ENCODE measurements around the gene ST3GAL4. TPM values are rescaled to one million over a fixed set of nuclear protein-coding genes. Genes with fewer than 3 reads are reported as not detected.

ST3GAL4 gene
- total RNA-seq, 1 experiment from 2014 or later = 13.1 TPM

DNA sequence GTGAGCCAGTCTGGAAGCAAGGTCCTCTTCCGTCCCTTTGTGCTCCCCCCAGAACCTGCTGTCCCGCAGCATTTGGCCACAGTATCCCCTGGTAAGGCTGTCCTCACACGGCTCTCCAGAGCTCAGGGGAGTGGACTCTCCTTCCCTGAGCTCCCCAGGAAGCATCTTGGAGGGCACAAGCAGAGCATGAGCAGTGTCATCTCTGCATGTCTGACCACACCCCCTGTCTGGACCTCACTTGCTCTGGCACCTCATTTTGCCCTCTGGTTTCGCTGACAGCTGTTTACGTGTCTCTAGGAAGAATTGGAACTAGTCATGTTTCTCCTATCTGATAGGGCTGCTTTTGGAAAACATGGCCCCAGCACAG, 36.1 kb upstream of the ST3GAL4 start:
- TF ChIP-seq SP1 (IDR thresholded peaks at IDR 0.05; ENCODE audit: low read depth) (no peak), CBX3 (IDR thresholded peaks at IDR 0.05; ENCODE audit: low read depth) (no peak), TCF7L2 (IDR thresholded peaks at IDR 0.05; ENCODE audit: borderline replicate concordance, extremely low read depth, insufficient read depth, insufficient read length) (no peak)
- no peaks in the 10 kb centered on the region for H3K27me3 ChIP-seq (ENCODE audit: insufficient read depth, low read length)
- no peak for DNase-seq (ENCODE audit: low read depth, low spot score)
- no peak overlapping the region for H3K4me2 ChIP-seq (ENCODE audit: low read length)
- H3K27ac ChIP-seq (ENCODE audit: low read depth, low read length) = no peak overlapping the region
- intact Hi-C loops (cut with micrococcal nuclease) = loop anchor here (10.0 kb wide), 1 partner anchor 285 kb away; no protein-coding TSS in a partner anchor
- ChIA-PET POLR2A (interaction anchor here (0.7 kb wide), 1 partner anchor 9 kb away, joined by 3 read pairs; no protein-coding TSS in a partner anchor), RAD21 (ENCODE audit: low non-redundant PET in 1 of 2, low total read pairs in 2 of 2, uncharacterized antibody in 2 of 2, unreplicated experiment in 2 of 2) (no interaction called here), CTCF (interaction anchor here (1.1 to 2.0 kb wide), 2 partner anchors 9 to 161 kb away, joined by 3 to 6 read pairs; no protein-coding TSS in a partner anchor)
- no peak for ATAC-seq
- H3K9me3 ChIP-seq (ENCODE audit: control insufficient read depth in 1 of 2, insufficient read depth in 1 of 2, low read depth in 1 of 2, low read length in 2 of 2) = no peaks in the 10 kb centered on the region
- H3K9me2 ChIP-seq (ENCODE audit: insufficient read depth) = no peaks in the 10 kb centered on the region
- no TSS peak for BruUV-seq (replicated peaks)
- H3K9ac ChIP-seq (ENCODE audit: low read length) = no peak overlapping the region
- no peak overlapping the region for H3K4me3 ChIP-seq (replicated peaks in 1 of 2; ENCODE audit: low read depth in 1 of 2, low read length in 2 of 2)
- H4K20me1 ChIP-seq (ENCODE audit: insufficient read depth) = no peaks in the 10 kb centered on the region
- no peaks in the 10 kb centered on the region for H3K36me3 ChIP-seq (ENCODE audit: control insufficient read depth in 1 of 2, insufficient read depth in 2 of 2, low read length in 2 of 2)
- H3K4me1 ChIP-seq (ENCODE audit: control insufficient read depth in 1 of 2, insufficient read depth in 2 of 2, low read length in 2 of 2) = peaks cover 6 to 15% of the 10 kb centered on the region in 2 experiments
- H2AFZ ChIP-seq (ENCODE audit: low read depth, low read length, poor library complexity, severe bottlenecking) = no peak overlapping the region
- H3K79me2 ChIP-seq (ENCODE audit: insufficient read depth, low read length) = no peaks in the 10 kb centered on the region

DNA sequence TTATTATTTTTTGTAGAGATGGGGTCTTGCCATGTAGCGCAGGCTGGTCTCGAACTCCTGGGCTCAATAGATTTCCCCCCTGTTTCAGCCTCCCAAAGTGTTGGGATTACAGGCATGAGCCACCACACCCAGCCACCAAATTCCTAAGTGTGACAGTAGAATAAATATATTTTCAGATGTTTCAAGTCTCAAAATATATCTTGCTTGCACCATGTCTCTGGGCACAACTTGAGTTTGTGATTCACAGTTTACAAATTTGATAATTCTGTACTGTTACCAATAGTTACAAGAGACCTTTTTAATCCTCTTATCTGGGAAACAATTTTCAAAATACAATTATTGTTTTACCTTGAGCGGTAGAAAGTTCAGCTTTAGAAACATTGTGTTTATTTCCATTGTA, 32.5 kb upstream of the ST3GAL4 start:
- H3K9me2 ChIP-seq (ENCODE audit: insufficient read depth) = no peaks in the 10 kb centered on the region
- H3K79me2 ChIP-seq (ENCODE audit: insufficient read depth, low read length) = no peaks in the 10 kb centered on the region
- no peak for TF ChIP-seq CEBPB (IDR thresholded peaks at IDR 0.05; ENCODE audit: low read depth)
- TF ChIP-seq, protein P1, sequence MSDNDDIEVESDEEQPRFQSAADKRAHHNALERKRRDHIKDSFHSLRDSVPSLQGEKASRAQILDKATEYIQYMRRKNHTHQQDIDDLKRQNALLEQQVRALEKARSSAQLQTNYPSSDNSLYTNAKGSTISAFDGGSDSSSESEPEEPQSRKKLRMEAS (IDR thresholded peaks at IDR 0.05) = no peak
- TF ChIP-seq FOSL1 (IDR thresholded peaks at IDR 0.05; ENCODE audit: low read depth) = no peak
- TF ChIP-seq CBX3 (IDR thresholded peaks at IDR 0.05; ENCODE audit: low read depth) = no peak
- no peak for TF ChIP-seq EZH2phosphoT487 (IDR thresholded peaks at IDR 0.05; ENCODE audit: borderline replicate concordance)
- ATAC-seq = no peak
- H4K20me1 ChIP-seq (ENCODE audit: insufficient read depth) = no peaks in the 10 kb centered on the region
- H3K36me3 ChIP-seq (ENCODE audit: control insufficient read depth in 1 of 2, insufficient read depth in 2 of 2, low read length in 2 of 2) = no peaks in the 10 kb centered on the region
- no TSS peak for BruUV-seq (replicated peaks)
- no peak overlapping the region for H3K4me2 ChIP-seq (ENCODE audit: low read length)
- RAD21 ChIA-PET (ENCODE audit: low non-redundant PET in 1 of 2, low total read pairs in 2 of 2, uncharacterized antibody in 2 of 2, unreplicated experiment in 2 of 2) = interaction anchor here in 1 of 2 experiments (0.7 kb wide), 1 partner anchor 158 kb away, joined by 3 read pairs; no protein-coding TSS in a partner anchor
- intact Hi-C loops (cut with micrococcal nuclease) = no loop called here
- no peaks in the 10 kb centered on the region for H3K4me1 ChIP-seq (ENCODE audit: control insufficient read depth in 1 of 2, insufficient read depth in 2 of 2, low read length in 2 of 2)
- no peak overlapping the region for H3K4me3 ChIP-seq (replicated peaks in 1 of 2; ENCODE audit: low read depth in 1 of 2, low read length in 2 of 2)
- no peaks in the 10 kb centered on the region for H3K27me3 ChIP-seq (ENCODE audit: insufficient read depth, low read length)
- DNase-seq (ENCODE audit: low read depth, low spot score) = no peak
- POLR2A ChIA-PET = no interaction called here
- H3K9me3 ChIP-seq (ENCODE audit: control insufficient read depth in 1 of 2, insufficient read depth in 1 of 2, low read depth in 1 of 2, low read length in 2 of 2) = no peaks in the 10 kb centered on the region
- H3K27ac ChIP-seq (ENCODE audit: low read depth, low read length) = no peak overlapping the region
- no peak overlapping the region for H2AFZ ChIP-seq (ENCODE audit: low read depth, low read length, poor library complexity, severe bottlenecking)
- H3K9ac ChIP-seq (ENCODE audit: low read length) = no peak overlapping the region
- CTCF ChIA-PET = no interaction called here

Measured in HCT116 (cell line).